ENCODE results near the gene PTPA.

- TF ChIP-seq CTCF (IDR thresholded peaks at IDR 0.05 in 8 of 11, conservative IDR thresholded peaks at IDR 0.05 in 3 of 11) = no peak
- TF ChIP-seq POLR2A (IDR thresholded peaks at IDR 0.05) = no peak
These were observed 24.3 kb downstream of the PTPA start for GRCh38 chr9:129135476-129135875.

Data from spleen (tissue), 7 donors.